NOMO-1 (cell line): Measurements from ENCODE around the gene CMBL.
"Not testable (repeated sequence)": the region's sequence is repeated elsewhere in the genome, so short reads cannot be mapped to it uniquely, and the experiment has no call there.

Experiments
- DNase-seq, 2 experiments: peaks; one replicate each; lab custom pipeline; 2025; ENCODE audit not compliant: unreplicated experiment in 2 of 2; lab: John Stamatoyannopoulos, UW

Gene CMBL

DNA sequence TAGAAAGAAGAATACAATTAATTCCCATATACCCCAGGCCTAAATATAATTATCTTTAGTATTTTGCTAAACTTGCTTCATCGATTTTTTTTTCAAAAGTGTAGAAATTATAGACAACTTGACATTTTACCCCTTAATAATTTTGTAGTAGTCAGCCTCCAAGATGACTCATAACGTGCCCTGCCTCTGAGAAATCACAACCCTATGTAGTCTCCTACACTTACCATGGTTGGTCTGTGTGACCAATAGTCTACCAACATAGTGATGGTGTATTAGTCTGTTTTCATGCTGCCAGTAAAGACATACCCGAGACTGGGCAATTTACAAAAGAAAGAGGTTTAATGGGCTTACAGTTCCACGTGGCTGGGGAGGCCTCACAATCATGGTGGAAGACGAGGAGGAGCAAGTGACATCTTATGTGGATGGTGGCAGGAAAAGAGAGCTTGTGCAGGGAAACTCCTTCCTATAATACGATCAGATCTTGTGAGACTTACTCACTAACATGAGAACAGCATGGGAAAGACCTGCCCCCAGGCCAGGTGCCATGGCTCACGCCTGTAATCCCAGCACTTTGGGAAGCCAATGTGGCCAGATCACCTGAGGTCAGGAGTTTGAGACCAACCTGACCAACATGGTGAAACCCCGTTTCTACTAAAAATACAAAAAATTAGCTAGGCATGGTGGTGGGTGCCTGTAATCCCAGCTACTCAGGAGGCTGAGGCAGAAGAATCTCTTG, 3.3 kb upstream of the CMBL start:
- not testable (repeated sequence) for DNase-seq

DNA sequence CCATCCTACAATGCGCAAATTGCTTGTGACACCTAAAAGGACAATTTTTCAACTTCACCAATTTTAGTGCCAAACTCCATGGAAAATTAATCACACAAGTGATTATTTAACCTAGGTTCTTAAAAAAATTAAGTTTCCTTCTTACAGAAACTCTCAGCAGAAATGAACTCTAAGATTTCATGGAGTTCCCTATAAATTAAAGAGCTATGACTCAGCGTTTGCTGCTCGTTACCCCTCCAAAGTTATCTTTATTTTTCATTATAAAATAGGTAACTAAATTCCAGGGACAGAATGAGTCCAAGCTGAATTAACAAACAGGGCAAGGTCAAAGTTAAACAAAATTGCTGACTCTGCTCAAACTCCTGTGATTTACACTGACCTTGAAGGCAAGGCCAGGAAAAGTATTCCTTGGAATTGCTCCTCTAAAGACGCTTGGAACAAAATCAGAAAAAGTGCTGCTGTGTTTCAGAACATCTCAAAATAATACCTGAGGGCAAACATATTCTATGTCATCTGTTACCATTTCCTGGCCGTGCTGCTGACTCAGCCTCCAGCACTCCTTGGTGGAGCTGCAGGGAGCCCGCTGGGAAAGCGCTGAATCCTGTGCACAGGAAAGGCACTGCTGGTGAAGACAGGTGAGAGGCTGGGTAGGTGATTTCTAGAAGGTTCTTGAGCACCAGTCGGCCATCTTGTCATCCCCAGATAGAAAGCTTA, 2.5 kb upstream of the CMBL start:
- peak in 1 of 2 experiments; percentile 22 for DNase-seq

DNA sequence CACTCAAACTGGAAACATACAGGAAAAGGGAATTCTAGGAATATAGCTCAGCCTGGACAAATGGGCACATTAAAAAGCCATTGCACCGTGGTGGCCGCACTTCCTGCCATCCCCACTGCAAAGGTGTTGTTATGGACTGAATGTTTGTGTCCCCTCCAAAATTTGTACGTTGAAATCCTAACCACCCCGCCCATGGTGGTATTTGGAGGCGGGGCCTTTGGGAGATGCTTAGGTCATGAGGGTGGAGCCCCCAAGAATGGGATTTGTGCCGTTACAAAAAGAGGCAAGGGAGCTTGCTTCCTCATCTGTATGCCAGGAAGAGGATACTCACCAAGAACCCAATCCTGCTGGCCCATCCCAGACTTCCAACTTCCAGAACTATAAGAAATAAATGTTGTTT, 1.1 kb upstream of the CMBL start:
- DNase-seq: no peak

DNA sequence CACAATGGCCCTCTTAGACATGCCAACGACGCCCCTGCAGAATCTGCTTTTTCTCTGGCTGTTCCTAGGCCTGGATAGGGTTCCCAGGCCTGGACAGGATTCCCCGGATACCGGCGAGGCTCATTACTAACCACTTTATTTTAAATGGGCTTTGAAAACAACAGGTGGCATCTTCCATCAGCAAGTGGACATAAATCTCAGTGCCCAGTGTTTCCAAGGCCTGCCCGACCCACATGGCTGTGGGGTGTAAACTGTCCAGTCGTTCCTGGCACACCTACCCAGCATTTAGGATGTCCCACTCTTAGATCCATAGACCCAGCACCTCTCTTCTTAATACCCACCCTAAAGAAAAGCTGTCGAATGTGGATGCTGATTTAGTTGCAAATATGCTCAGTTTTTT, 896 bp downstream of the CMBL start:
- no peak for DNase-seq

DNA sequence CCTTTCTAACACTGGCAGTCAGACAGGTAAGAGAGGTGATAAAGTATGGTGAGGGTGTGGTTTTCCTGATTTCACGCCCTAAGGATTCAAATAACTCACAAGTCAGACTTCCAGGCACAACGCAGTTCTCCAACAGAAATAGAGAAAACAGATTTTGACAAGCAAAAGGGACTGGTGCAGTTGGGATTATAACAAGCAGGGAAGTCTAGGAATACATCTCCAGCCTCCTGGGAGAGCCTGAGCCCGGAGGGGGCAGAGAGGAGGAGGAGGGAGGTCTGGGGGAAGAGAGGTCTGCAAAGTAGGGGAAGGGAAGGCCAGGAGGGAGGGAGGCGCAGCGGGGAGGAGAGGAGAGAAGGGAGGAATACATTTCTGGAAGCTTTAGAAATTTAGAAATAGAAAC, 1.6 kb downstream of the CMBL start:
- DNase-seq: no peak

DNA sequence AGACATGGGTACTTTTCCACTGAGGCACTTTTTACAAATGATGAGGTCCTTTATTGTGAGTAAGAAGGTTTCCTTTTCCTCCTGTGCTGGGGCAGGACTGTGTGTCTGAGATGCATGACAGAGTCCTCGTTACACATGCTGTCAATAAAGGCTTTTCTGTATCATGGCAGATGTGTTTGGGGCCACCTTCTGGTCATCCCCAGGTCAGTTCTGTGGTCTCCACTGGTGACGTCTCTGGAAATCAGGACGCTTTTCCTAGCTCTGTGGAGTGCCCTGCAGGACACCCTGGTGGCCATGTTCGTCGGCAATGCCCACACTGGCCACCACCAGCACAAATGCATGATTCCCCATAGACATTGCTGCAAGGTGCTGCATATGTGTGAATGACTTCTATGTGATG, 2.8 kb downstream of the CMBL start:
- DNase-seq: no peak

DNA sequence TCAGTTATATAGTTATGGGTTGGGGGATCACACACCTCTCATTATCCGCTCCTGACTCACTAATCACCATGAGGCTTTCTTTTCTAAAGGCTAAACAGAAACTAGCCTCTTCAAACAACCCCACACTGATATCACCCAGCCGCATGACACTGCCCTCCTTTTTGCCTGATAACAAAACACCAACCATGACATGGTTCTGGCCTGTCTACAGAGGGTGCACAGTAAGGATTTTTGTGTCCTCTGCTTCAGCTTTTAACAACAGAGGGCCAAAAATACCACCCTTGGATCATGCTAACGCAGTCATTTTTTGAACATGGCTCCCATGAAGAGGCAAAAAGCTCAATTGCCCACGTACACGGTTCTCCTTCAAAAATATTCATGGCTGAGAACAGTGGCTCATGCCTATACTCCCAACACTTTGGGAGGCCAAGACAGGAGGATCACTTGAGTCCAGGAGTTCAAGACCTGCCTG, 4.0 kb downstream of the CMBL start:
- DNase-seq: no peak

DNA sequence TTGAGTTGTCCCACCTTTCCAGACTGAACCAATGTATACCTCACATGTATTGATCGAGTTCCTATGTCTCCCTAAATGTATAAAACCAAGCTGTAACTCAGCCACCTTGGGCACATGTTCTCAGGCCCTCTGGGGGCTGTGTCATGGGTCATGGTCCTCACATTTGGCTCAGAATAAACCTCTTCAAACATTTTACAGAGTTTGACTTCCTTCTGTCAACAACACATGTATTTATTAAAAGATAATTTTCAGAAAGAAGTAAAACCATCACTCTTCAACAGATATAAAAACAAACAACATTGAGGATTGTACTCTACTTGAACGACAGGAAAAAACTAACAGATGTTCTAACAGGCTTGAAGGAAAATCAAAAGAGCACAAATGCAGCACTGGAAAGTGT, 4.5 kb downstream of the CMBL start:
- no peak for DNase-seq

DNA sequence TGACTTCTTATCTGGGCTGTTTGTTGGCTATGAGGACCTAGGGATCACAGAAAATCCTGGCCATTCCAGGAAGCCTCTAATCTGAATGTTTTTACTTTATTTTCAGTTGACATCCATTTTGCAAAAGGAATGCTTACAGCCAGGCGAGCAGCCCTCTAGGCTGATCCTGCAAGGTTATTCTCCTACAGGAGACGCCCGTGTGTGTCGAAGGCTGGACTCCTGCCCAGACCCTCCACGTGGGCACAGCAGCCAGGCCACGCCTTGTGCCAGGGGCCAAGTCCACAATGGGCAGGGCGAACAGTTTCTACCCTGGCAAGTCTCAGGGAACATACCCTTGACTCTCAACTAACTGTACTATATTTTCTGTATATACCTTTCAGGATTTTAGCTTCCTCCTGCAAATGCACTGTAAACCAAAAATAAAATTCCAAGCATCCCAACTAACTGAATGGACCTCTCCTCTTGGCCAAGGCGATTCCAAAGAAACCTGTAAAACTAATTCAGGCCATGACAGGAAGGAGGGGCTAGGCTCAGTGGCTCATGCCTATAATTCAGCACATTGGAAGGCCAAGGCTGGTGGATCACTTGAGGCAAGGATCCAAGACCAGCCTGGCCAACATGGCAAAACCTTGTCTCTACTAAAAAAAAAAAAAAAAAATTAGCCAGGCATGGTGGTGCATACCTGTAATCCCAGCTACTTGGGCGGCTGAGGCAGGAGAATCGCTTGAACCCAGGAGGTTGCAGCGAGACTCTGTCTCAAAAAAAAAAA, 5.7 kb downstream of the CMBL start:
- DNase-seq: no peak

DNA sequence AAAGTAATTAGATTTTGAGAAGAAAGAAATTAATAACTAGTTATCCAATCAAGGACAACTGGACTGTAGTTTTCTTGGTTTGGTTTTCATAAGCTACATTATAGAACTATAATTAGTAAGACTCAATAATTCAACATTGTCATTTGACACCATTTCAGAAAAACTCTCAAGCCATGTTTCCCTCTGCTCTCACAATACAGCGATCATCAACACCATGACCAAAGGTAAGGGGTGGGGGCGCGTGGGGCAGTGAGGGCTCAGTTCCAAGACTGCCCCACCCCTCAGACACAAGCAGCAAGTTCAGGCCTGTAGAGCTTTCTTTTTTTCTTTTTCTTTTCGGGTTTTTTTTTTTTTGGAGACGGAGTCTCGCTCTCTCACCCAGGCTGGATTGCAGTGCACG, 6.4 kb downstream of the CMBL start:
- DNase-seq: no peak

DNA sequence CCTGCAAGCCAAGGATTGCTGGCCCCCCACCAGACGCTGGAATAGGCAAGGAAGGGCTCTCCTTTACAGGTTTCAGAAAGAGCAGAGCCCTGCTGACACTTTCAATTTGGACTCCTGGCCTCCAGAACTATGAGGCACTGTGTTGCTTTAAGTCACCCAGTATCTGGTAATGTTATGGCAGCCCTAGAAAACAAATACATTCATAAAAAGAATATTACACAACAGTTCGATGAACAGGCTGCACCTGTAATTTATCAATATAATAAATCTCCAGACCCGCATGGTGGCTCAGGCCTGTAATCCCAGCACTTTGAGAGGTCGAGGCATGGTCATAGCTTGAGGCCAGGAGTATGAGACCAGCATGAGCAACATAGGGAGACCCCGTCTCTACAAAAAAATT, 7.5 kb downstream of the CMBL start:
- no peak for DNase-seq

DNA sequence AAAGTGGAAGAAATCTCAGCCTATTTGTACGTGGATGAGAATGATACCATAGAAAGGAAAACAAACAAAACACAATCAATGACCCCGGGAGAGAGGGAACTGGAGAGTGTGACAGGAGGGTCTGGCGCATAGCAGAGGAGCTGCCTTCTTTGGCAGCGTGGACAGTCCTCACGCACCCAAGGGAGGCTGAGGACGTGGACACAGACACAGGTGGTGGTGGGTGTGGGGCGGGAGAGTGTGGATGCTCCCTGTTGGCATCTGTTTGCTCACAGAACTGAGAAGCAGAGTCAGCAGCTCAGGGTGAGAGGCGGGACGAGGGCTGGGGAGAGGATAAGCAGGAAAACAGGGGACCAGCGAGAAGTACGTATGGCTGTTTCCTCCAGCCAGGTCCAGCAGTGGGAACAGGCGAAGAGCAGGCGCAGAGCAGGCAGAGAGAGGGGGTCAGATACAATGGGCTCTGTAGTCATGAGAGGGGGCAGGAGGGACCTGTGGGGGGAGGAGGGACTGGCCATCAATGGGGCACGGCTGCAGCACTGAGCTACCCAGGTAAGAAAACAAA, 10.0 kb downstream of the CMBL start:
- no peak for DNase-seq

DNA sequence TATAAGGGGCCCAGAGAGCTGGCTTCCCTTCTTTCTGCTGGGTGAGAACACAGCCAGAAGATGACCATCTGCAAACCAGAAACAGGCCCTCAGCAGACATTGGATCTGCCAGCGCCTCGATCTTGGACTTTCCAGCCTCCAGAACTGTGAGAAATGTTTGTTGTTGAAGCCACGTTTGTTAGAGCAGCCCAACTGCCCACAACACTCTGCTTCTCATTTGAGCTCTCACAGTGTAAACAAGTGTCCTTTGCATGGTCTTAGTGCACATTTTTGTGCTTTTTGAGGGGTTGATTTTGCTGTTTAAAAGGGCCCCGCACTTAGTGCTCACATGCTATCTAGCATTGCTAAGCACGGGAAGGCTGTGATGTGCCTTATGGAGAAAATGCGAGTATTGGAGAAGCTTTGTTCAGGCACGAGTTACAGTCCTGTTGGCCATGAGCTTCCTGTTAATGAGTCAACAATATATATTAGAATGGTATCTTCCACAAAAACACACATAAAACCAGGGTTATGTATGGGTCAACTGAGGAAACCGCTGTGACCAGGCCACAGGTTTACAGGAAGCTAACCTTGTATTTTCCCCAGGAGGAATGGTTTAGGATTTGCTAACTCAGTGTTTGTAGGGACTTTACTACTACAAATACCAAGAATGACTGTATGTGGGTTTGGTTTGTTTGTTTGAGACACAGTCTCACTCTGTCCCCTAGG, 11.9 kb downstream of the CMBL start:
- no peak for DNase-seq

DNA sequence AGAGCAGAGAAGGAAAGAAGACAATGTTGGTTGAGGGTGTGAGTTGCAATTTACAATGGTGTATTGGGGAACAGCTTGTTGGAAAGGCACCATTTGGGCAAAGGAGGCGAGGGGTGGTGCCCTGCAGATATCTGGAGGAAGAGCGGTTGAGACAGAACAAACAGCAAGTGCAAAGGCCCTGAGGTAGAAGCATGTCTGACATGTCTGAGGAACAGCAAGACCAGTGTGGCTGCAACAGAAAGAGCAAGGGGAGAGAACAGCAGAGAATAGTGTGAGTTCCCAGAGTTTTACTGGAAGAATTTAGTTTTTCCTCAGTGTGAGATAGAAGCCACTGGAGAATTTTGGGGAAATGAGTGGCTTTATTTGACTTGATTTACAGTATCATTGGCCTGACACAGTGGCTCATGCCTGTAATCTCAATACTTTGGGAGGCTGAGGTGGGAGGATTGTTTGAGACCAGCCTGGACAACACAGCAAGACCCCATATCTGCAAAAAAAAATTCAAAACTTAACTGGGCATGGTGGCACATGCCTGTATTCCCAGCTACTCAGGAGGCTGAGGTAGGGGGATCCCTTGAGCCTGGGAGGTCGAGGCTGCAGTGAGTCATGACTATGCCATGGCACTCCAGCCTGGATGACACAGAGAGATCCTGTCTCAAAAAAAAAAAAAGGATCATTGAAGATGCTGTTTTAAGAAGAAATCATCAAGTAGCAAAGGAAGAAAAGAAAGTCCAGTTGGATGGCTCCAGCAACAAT, 13.6 kb downstream of the CMBL start:
- DNase-seq: no peak

DNA sequence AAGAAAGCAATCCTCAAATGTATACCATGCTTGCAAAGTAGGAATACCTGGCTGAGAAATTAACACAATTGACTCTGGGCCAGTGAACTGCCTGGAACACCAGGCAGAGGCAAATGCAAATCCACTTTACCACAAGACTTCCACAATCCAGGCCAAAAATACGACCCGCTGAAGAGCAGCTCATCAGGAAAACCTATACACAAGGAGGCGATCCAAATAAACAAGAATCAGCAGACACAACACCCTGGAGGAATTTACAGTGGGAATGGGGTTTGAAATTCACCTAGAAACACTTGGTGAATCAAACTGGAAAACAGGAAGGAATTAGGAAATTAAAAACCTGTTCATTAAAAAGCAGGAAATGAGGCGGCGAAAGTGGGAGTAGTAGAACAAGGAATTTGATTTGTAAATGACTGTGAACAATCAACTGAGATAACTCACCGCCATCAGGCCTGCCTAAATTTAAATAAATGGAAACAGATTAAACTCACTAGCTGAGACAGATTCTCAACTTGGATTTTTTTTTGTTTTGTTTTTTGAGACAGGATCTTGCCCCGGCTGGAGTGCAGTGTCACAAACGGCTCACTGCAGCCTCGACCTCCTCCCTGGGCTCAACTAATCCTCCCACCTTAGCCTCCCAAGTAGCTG, 15.9 kb downstream of the CMBL start:
- no peak for DNase-seq

DNA sequence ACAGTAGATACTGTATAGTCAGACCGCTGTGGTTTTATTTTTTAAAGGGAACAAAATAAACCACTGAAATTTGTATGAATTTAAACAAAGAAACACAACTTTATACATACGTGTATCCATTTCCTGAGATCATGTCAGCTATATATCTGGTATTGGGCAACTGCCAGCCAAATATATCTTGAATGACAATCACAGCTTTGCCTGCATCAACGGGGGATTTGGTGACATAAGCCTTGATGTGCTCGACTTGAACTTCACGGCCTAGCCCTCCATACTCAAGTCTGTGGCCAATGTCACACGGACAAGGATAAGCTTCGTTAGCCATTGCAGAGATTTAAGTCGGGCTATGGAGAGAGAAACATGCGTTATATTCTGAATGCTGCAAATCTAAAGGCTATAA, 17.3 kb downstream of the CMBL start:
- no peak for DNase-seq

DNA sequence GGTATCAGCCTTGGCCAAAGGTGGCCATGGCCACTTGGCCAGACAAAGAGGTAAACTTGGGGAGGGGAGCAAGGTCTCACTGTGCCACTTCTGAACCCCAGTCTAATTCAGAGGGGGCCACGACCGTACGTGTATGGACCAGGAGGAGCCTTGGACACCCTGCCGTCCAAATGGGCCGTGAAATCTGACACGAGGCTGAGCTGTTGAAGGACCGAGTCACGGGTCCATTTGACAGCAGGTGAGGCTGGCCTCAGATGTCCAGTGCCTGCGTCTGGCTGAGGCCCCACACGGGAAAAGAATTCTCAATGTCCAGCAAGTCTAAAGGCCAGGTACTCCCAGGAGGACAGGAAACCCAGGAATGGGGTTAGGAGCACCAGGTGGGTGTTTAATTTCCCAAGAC, 17.7 kb downstream of the CMBL start:
- DNase-seq: no peak

DNA sequence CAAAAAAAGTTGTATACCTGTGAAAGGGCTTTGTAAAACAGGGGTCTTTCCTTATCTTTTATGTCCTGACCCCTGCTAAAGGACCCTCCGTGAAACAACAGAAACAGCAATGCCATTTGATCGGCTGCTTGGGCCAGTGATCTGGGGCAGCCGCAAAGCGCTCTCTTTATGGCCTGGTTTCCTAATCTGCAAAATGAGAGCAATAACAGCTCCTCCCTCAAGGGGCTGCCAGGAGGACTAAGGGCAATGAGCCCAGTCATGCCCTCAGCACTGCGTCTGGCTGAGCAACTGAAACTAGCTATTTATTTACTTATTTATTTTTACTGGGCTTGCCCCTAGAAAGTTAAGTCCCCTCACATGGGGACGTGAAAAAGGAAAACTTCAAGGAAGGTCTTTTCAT, 18.3 kb downstream of the CMBL start:
- DNase-seq: peak in 1 of 2 experiments; percentile 29

DNA sequence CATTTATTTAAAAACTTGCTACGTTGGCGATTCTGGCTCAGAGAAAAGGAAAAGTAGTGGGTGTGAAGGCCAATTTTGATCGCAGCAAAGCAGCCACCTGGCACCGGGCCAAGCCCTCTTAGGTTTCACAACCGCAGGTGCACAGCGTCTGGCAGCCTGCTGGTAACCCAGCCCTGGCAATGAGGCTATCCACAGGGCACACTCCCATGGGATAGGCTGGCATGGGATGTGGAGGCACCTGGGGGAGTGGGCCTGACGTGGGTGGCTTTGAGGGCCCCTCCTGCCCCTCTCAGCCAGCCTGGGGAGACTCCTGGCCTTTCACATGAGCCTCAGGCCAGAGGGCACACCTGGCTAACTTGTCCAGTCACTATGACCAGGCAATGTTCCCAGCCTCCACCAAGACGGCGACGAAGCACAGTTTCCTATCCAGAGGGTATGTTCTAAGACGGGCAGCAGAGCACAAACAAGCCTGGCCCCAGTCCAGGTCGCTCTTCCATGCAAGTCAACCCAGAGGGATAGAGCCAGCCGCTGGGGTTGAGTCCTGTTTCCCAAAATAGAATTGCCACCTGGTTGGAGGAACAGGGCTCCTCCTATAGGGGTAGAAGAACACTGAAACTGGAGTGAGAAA, 19.0 kb downstream of the CMBL start:
- DNase-seq: no peak
